ENCODE data around the gene POLR2A. TPM values are rescaled to one million over a fixed set of nuclear protein-coding genes. Genes with fewer than 3 reads are reported as not detected.

Gene POLR2A
- total RNA-seq, 2 donors from 2014 or later, result 212 to 283 TPM

- Mint-ChIP-seq H3K36me3 (peaks cover 26% of the 10 kb centered on the region), H3K27me3 (no peaks in the 10 kb centered on the region), H3K27ac (no peak overlapping the region), H3K9me3 (no peaks in the 10 kb centered on the region), H3K4me3 (no peak overlapping the region), H3K4me1 (ENCODE audit: low read depth in 2 of 2) (peaks cover 0 to 4% of the 10 kb centered on the region in 2 donors)
- peak in 1 of 2 donors; percentile 18 for ATAC-seq
- DNase-seq (ENCODE audit: low spot score), result no peak
Measured at GRCh38 chr17:7512824-7513540, 28.8 kb downstream of the POLR2A start.

GRCh38 chr17:7513850-7514419 is 29.8 kb downstream of the POLR2A start:
- Mint-ChIP-seq H3K27me3 (no peaks in the 10 kb centered on the region), H3K36me3 (peaks cover 18% of the 10 kb centered on the region), H3K27ac (no peak overlapping the region), H3K4me3 (no peak overlapping the region), H3K9me3 (no peaks in the 10 kb centered on the region), H3K4me1 (ENCODE audit: low read depth in 2 of 2) (peaks cover 0 to 4% of the 10 kb centered on the region in 2 donors)
- peak in 1 of 2 donors; percentile 4 for ATAC-seq
- DNase-seq (ENCODE audit: low spot score), result no peak

GRCh38 chr17:7515911-7516610 is 31.9 kb downstream of the POLR2A start:
- Mint-ChIP-seq H3K36me3 (peaks cover 10% of the 10 kb centered on the region), H3K27me3 (no peaks in the 10 kb centered on the region), H3K27ac (peak overlapping the region in 1 of 2 donors; percentile 72), H3K4me3 (no peak overlapping the region), H3K9me3 (no peaks in the 10 kb centered on the region), H3K4me1 (ENCODE audit: low read depth in 2 of 2) (peaks cover 0 to 2% of the 10 kb centered on the region in 2 donors)
- ATAC-seq (no peak), DNase-seq (ENCODE audit: low spot score) (no peak)

- H3K4me3 Mint-ChIP-seq, result no peak overlapping the region
- ATAC-seq, result peak; percentile 67
- no peak overlapping the region for H3K27ac Mint-ChIP-seq
- no peak for DNase-seq (ENCODE audit: low spot score)
- peaks cover 4% of the 10 kb centered on the region for H3K36me3 Mint-ChIP-seq
- H3K9me3 Mint-ChIP-seq, result no peaks in the 10 kb centered on the region
- peaks cover 0 to 3% of the 10 kb centered on the region in 2 donors for H3K4me1 Mint-ChIP-seq (ENCODE audit: low read depth in 2 of 2)
- H3K27me3 Mint-ChIP-seq, result no peaks in the 10 kb centered on the region
Measured at GRCh38 chr17:7523033-7523432, 38.9 kb downstream of the POLR2A start.

- H3K4me1 Mint-ChIP-seq (ENCODE audit: low read depth in 2 of 2), result no peaks in the 10 kb centered on the region
- H3K27me3 Mint-ChIP-seq, result no peaks in the 10 kb centered on the region
- ATAC-seq, result no peak
- H3K36me3 Mint-ChIP-seq, result peaks cover 17% of the 10 kb centered on the region
- no peak overlapping the region for H3K27ac Mint-ChIP-seq
- no peak overlapping the region for H3K4me3 Mint-ChIP-seq
- DNase-seq (ENCODE audit: low spot score), result no peak
- peaks cover 4% of the 10 kb centered on the region for H3K9me3 Mint-ChIP-seq
Measured at GRCh38 chr17:7528842-7529241, 44.7 kb downstream of the POLR2A start.

GRCh38 chr17:7530023-7530900 is 46.1 kb downstream of the POLR2A start:
- Mint-ChIP-seq H3K4me1 (ENCODE audit: low read depth in 2 of 2) (no peaks in the 10 kb centered on the region), H3K9me3 (peaks cover 4% of the 10 kb centered on the region), H3K27me3 (no peaks in the 10 kb centered on the region), H3K36me3 (peaks cover 17% of the 10 kb centered on the region), H3K4me3 (no peak overlapping the region), H3K27ac (no peak overlapping the region)
- no peak for DNase-seq (ENCODE audit: low spot score)
- ATAC-seq, result no peak

GRCh38 chr17:7538050-7538449 is 53.9 kb downstream of the POLR2A start:
- H3K27me3 Mint-ChIP-seq, result peaks cover 0 to 2% of the 10 kb centered on the region in 2 donors
- no peaks in the 10 kb centered on the region for H3K9me3 Mint-ChIP-seq
- DNase-seq (ENCODE audit: low spot score) (no peak), ATAC-seq (no peak)
- no peak overlapping the region for H3K4me3 Mint-ChIP-seq
- H3K36me3 Mint-ChIP-seq, result no peaks in the 10 kb centered on the region
- no peak overlapping the region for H3K27ac Mint-ChIP-seq
- H3K4me1 Mint-ChIP-seq (ENCODE audit: low read depth in 2 of 2), result no peaks in the 10 kb centered on the region

GRCh38 chr17:7538891-7539545 is 54.9 kb downstream of the POLR2A start:
- no peaks in the 10 kb centered on the region for H3K9me3 Mint-ChIP-seq
- no peak for ATAC-seq
- no peaks in the 10 kb centered on the region for H3K36me3 Mint-ChIP-seq
- H3K4me1 Mint-ChIP-seq (ENCODE audit: low read depth in 2 of 2), result no peaks in the 10 kb centered on the region
- no peak overlapping the region for H3K27ac Mint-ChIP-seq
- DNase-seq (ENCODE audit: low spot score), result no peak
- no peak overlapping the region for H3K4me3 Mint-ChIP-seq
- H3K27me3 Mint-ChIP-seq, result peaks cover 0 to 2% of the 10 kb centered on the region in 2 donors

GRCh38 chr17:7541074-7541621 is 57.0 kb downstream of the POLR2A start:
- ATAC-seq, result no peak
- Mint-ChIP-seq H3K27ac (no peak overlapping the region), H3K4me1 (ENCODE audit: low read depth in 2 of 2) (no peaks in the 10 kb centered on the region), H3K9me3 (no peaks in the 10 kb centered on the region), H3K36me3 (no peaks in the 10 kb centered on the region), H3K4me3 (no peak overlapping the region), H3K27me3 (peaks cover 0 to 2% of the 10 kb centered on the region in 2 donors)
- DNase-seq (ENCODE audit: low spot score), result no peak

- Mint-ChIP-seq H3K27me3 (no peaks in the 10 kb centered on the region), H3K4me1 (ENCODE audit: low read depth in 2 of 2) (peaks cover 19% of the 10 kb centered on the region in 2 donors), H3K9me3 (no peaks in the 10 kb centered on the region), H3K27ac (no peak overlapping the region), H3K36me3 (no peaks in the 10 kb centered on the region), H3K4me3 (no peak overlapping the region)
- ATAC-seq, result no peak
- no peak for DNase-seq (ENCODE audit: low spot score)
Measured at GRCh38 chr17:7544911-7545310, 60.7 kb downstream of the POLR2A start.

GRCh38 chr17:7548585-7549400 is 64.6 kb downstream of the POLR2A start, which contains the start of gene TNFSF12:
Gene TNFSF12, plus strand, starts transcription at chr17:7549058. Its CDS starts 96 bp downstream, at chr17:7549154.
- no peaks in the 10 kb centered on the region for H3K27me3 Mint-ChIP-seq
- H3K9me3 Mint-ChIP-seq, result no peaks in the 10 kb centered on the region
- ATAC-seq (peak; percentile 85 to 87), DNase-seq (ENCODE audit: low spot score) (peak; percentile 74)
- H3K4me1 Mint-ChIP-seq (ENCODE audit: low read depth in 2 of 2), result peaks cover 50 to 52% of the 10 kb centered on the region in 2 donors
- peak within 1 kb of the TSS; percentile 91 for H3K4me3 Mint-ChIP-seq
- peak within 1 kb of the TSS; percentile 90 to 91 for H3K27ac Mint-ChIP-seq
- peaks cover 6% of the 10 kb centered on the region for H3K36me3 Mint-ChIP-seq
